GM21723 (cell line): ENCODE measurements around the gene ZGRF1.
"Not testable (repeated sequence)": the region's sequence is repeated elsewhere in the genome, so short reads cannot be mapped to it uniquely, and the experiment has no call there.

Experiments
- ATAC-seq: cut with Tn5 transposase; IDR thresholded peaks from one replicate; pipeline ENCODE4 v1.9.1; 2021; ENCODE audit warnings: mild to moderate bottlenecking, moderate library complexity; ENCODE audit not compliant: unreplicated experiment

The ZGRF1 gene

GRCh38 chr4:112644595-112645535, 8.2 kb upstream of the ZGRF1 start:
- ATAC-seq: not testable (repeated sequence)

DNA sequence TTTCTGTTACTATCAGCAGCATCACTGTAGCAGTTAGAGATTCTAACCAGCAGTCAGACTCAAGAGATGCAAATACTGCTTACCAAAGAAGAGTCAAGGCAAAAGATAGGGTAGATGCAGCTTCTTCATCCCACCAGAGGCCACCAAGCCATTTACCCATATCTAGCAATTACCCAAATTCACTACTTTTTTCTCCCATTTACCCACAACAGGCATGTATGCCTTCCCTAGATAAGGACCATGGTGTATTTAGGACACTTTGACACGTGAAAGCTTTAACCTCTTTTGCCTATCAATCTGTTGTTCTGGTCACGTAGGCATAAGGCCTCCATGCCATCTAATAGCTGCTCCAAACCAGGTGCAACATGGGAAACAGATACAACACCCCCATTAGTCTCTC, 5.8 kb upstream of the ZGRF1 start:
- ATAC-seq: no peak

- ATAC-seq: peak; percentile 1
These were observed 800 bp upstream of the ZGRF1 start for GRCh38 chr4:112637552-112637866.

GRCh38 chr4:112633477-112634235, 3.1 kb downstream of the ZGRF1 start:
- ATAC-seq: no peak

GRCh38 chr4:112626228-112626627, 10.5 kb downstream of the ZGRF1 start:
- ATAC-seq: no peak

- ATAC-seq: no peak
These were observed 19.7 kb downstream of the ZGRF1 start for GRCh38 chr4:112616984-112617383.

DNA sequence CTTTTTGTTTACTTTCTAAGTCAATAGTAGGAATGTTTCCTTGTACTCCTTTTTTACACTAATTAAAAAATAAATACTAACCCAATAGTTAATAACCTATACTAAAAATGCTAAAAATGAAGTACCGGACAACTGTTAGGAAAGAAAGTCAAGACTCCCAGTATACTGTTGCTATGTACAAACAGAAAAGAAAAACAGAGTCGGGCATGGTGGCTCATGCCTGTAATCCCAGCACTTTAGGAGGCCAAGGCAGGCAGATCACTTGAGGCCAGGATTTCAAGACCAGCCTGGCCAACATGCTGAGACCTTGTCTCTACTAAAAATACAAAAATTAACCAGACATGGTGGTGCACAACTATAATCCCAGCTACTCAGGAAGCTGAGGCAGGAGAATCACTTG, 23.9 kb downstream of the ZGRF1 start:
- ATAC-seq: not testable (repeated sequence)

DNA sequence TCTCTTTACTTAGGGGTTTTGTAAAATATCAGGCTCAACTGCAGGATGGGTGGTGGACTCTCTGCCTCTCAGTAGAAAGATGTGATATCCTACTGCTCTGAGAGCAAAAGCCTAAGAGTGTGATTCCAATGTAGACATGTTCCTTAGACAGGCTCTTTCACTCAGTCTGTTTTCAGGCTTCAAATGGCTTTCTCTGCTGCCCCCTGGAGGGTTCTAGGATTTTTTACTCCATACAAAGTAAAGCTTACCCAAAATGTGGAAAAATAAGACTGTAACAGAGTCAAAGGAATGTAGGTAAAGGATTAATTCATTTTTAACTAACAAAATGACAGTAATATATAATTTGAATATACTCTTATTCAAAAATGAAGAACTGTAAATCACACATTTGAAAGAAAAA, 32.1 kb downstream of the ZGRF1 start:
- peak; percentile 74 for ATAC-seq

- ATAC-seq: no peak
These were observed 41.7 kb downstream of the ZGRF1 start for GRCh38 chr4:112594993-112595392.

GRCh38 chr4:112593438-112594133, 43.1 kb downstream of the ZGRF1 start:
- no peak for ATAC-seq

DNA sequence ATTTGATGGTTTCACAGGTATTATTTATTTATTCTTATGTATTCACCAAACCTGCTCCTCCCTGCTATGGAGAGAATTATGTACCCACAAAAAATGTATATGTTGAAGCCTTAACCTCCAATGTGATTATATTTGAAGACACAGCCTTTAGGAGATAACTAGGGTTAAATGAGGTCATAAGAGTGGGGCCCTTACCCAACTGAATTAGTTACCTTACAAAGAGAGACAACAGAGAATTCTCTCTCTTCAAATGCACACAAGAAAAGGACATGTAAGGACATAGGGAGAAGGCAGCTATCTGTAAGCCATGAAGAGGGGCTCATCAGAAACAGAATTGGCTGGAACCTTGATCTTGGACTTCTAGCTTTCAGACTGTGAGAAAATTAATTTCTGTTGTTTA, 44.0 kb downstream of the ZGRF1 start:
- no peak for ATAC-seq

DNA sequence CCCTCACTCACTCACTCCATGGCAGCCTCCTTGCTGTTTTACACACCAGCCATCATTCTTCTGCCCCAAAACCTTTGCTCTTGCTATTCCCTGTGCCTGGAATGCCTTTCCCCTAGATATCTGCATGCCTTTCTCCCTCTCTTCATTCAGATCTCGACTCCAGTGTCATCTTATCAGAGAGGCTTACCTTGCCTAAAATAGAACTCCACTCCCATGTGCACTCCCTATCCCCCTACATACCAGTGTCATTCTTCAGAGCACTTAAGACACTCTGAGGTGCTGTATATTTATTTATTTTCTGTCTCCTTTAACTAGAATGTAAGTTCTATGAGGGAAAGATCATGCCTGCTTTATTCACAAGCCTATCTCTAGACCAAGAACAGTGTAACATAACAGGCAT, 45.1 kb downstream of the ZGRF1 start:
- no peak for ATAC-seq

- ATAC-seq: no peak
These were observed 47.5 kb downstream of the ZGRF1 start for GRCh38 chr4:112589206-112589605.

DNA sequence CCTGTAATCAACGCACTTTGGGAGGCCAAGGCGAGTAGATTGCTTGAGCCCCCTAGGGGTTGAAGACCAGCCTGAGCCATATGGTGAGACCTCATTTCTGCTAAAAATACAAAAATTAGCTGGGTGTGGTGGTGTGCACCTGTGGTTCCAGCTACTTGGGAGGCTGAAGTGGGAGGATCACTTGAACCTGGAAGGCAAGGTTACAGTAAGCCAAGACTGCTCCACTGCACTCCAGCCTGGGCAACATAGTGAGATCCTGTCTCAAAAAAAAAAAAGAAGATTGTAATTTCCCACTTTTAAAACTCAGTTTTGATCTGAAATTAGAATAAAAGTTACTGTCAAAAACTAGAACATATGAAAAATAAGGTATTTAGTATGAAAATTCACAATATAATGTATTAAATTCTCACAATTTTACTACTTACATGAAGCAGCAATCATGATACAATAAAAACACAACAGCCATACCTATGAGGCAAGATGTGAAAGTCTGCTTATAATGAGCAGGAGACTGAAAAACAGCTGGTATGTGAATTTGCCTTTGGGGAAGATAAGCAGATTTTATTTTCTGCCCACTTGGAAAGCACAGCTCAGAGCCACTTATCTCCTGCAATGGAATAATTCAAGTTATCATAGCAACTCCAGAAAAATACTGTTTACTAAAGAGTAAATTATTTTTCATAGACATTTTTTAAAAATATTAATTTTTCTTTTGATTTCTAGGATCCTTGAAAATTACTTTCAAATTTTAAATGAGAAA, 50.6 kb downstream of the ZGRF1 start:
- ATAC-seq: no peak

GRCh38 chr4:112567536-112567935, 69.2 kb downstream of the ZGRF1 start:
- no peak for ATAC-seq

DNA sequence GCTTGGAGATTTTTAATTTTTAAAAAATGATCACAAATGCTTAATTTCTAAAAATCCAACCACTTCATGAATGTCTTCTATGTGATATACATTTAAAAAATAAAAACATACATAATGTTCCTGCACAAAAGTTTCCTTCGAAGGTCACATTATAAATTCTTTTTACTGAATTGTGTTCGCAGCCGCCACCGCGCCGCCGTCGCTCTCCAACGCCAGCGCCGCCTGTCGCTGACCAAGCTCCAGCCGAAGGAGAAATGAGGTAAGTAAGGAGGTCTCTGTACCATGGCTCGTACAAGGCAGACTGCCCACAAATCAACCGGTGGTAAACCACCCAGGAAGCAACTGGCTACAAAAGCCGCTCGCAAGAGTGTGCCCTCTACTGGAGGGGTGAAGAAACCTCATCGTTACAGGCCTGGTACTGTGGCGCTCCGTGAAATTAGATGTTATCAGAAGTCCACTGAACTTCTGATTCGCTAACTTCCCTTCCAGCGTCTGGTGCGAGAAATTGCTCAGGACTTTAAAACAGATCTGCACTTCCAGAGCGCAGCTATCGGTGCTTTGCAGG, 71.9 kb downstream of the ZGRF1 start:
- ATAC-seq: no peak

- ATAC-seq: no peak
These were observed 73.1 kb downstream of the ZGRF1 start for GRCh38 chr4:112563431-112564200.

- ATAC-seq: no peak
These were observed 74.3 kb downstream of the ZGRF1 start for GRCh38 chr4:112562254-112562879.

DNA sequence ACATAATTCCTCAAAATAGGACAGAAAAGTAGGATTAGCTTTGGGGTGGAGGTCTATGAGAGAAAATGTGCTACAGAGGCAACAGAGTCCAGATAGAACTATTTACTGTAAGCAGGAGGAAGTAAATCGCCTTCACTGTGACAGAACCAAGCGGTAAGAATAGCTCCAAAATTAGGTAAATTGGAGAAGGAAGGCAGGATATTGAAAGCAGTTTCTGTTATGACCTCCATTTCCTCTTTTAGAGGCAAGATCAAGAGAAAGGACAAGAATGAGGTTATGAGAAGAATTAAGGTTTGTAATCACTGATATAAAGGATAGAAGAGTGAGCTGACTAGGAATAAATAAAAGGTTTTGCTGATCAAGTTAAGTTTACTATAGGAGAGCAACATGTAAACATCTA, 76.6 kb downstream of the ZGRF1 start:
- ATAC-seq: no peak
